Neural cell (in vitro differentiated cells): ENCODE measurements around the gene RAB40C.

ENCODE experiments used
- EP300 ChIP-seq: fragments of 450-650 bp; conservative IDR thresholded peaks from 2 replicates; pipeline ENCODE4 v1.6.1; 2014; ENCODE audit warnings: antibody characterized with exemption, mild to moderate bottlenecking, moderate library complexity; ENCODE audit not compliant: poor library complexity, severe bottlenecking
- EZH2 ChIP-seq: fragments of 200-600, 300-800 bp; shearing (Covaris generic), sonication (generic); IDR thresholded peaks from 2 replicates; pipeline ENCODE4 v1.6.1; 2014; ENCODE audit warnings: antibody characterized with exemption, low read length, borderline replicate concordance, mild to moderate bottlenecking; ENCODE audit not compliant: insufficient read depth, poor library complexity, severe bottlenecking
- MXI1 ChIP-seq: fragments of 450-650 bp; conservative IDR thresholded peaks from 2 replicates; pipeline ENCODE4 v1.6.1; 2014; ENCODE audit warnings: antibody characterized with exemption, mild to moderate bottlenecking; ENCODE audit not compliant: poor library complexity, severe bottlenecking
- POLR2AphosphoS5 ChIP-seq: IDR thresholded peaks from 2 replicates; pipeline ENCODE4 v1.6.1; 2012
- REST ChIP-seq: IDR thresholded peaks from 2 replicates; pipeline ENCODE4 v1.6.1; 2012; ENCODE audit warnings: borderline replicate concordance
- SMC3 ChIP-seq: fragments of 450-650 bp; conservative IDR thresholded peaks from 2 replicates; pipeline ENCODE4 v1.6.1; 2014; ENCODE audit warnings: antibody characterized with exemption, mild to moderate bottlenecking, moderate library complexity; ENCODE audit not compliant: poor library complexity
- TF ChIP-seq, protein P1 (sequence below): fragments of 450-650 bp; IDR thresholded peaks from 2 replicates; pipeline ENCODE4 v1.5.1; 2014; ENCODE audit warnings: antibody characterized with exemption, mild to moderate bottlenecking, moderate library complexity; ENCODE audit not compliant: poor library complexity, severe bottlenecking

DNA sequence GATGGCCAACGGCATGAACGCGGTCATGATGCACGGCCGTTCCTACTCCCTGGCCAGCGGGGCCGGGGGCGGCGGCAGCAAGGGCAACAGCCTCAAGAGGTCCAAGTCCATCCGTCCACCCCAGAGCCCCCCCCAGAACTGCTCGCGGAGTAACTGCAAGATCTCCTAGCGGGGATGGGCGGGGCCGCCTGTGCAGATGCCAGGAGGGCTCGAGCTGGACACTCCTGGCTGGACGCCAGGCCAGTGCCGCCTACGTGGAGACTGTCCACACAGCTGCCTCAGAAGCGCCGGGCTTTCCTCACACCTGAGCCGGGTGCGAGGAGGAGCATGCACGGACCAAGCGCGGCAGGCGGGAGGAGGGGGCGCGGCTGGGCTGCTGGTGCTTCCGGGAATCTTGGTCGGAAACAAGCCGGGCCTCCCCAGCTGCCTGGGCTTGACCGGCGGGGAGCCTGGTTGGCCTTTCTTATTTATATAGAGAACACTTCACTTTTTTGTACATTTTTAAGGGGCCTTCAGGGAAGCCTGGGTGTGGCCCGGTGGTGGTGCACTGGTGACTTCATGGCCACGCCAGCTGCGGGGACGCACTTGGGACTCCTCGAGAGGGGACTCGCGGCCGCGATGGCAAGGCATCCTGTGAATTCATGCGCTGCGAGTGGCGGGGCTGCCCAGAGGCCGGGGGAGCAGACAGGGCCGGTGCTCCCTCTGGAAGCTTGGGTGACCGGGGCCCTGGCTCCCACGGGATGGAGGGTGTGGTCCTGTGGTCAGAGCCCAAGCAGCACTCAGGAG is 37.8 kb downstream of the RAB40C start:
- TF ChIP-seq EP300: no peak
- TF ChIP-seq, protein P1, sequence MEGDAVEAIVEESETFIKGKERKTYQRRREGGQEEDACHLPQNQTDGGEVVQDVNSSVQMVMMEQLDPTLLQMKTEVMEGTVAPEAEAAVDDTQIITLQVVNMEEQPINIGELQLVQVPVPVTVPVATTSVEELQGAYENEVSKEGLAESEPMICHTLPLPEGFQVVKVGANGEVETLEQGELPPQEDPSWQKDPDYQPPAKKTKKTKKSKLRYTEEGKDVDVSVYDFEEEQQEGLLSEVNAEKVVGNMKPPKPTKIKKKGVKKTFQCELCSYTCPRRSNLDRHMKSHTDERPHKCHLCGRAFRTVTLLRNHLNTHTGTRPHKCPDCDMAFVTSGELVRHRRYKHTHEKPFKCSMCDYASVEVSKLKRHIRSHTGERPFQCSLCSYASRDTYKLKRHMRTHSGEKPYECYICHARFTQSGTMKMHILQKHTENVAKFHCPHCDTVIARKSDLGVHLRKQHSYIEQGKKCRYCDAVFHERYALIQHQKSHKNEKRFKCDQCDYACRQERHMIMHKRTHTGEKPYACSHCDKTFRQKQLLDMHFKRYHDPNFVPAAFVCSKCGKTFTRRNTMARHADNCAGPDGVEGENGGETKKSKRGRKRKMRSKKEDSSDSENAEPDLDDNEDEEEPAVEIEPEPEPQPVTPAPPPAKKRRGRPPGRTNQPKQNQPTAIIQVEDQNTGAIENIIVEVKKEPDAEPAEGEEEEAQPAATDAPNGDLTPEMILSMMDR: no peak
- no peak for TF ChIP-seq MXI1
- no peak for TF ChIP-seq POLR2AphosphoS5
- no peak for TF ChIP-seq EZH2
- no peak for TF ChIP-seq REST
- TF ChIP-seq SMC3: no peak
